Neural cell (in vitro differentiated cells): Measurements from ENCODE around the gene MOCOS. TPM values are rescaled to one million over a fixed set of nuclear protein-coding genes. Genes with fewer than 3 reads are reported as not detected.

Experiments used
- H2AFZ ChIP-seq: fragments of 200-600, 300-800 bp; sonication (generic), shearing (Covaris generic); 2 replicates; pipeline ENCODE4 v1.6.0; 2014; ENCODE audit warnings: low read depth, mild to moderate bottlenecking, antibody characterized with exemption, low read length, moderate library complexity
- H3F3A ChIP-seq: fragments of 200-600 bp; shearing (Covaris generic); 2 replicates; pipeline ENCODE4 v1.6.1; 2016; ENCODE audit warnings: mild to moderate bottlenecking, moderate library complexity, mixed read lengths, antibody characterized with exemption, low read length; ENCODE audit not compliant: insufficient read depth, poor library complexity, severe bottlenecking
- H3K27ac ChIP-seq: fragments of 200-600, 300-800 bp; sonication (generic), shearing (Covaris generic); 2 replicates; pipeline ENCODE4 v1.5.1; 2014; ENCODE audit warnings: mild to moderate bottlenecking, low read length, moderate library complexity
- H3K27me3 ChIP-seq: fragments of 300-800, 200-600 bp; sonication (generic), shearing (Covaris generic); 2 replicates; pipeline ENCODE4 v1.6.0; 2014; ENCODE audit warnings: mild to moderate bottlenecking, low read depth, low read length, moderate library complexity; ENCODE audit not compliant: insufficient read depth
- H3K36me3 ChIP-seq: fragments of 300-800, 200-600 bp; sonication (generic), shearing (Covaris generic); 2 replicates; pipeline ENCODE4 v1.5.1; 2014; ENCODE audit warnings: mild to moderate bottlenecking, antibody characterized with exemption, low read length, moderate library complexity; ENCODE audit not compliant: insufficient read depth
- H3K4me2 ChIP-seq: fragments of 300-800, 200-600 bp; sonication (generic), shearing (Covaris generic); 2 replicates; pipeline ENCODE4 v1.6.0; 2014; ENCODE audit warnings: mild to moderate bottlenecking, low read length
- H3K4me3 ChIP-seq: fragments of 300-800, 200-600 bp; sonication (generic), shearing (Covaris generic); 2 replicates; pipeline ENCODE4 v1.5.1; 2014; ENCODE audit warnings: mild to moderate bottlenecking, low read length, moderate library complexity
- H3K79me2 ChIP-seq: fragments of 200-600 bp; shearing (Covaris generic); replicated peaks from 2 replicates; pipeline ENCODE4 v1.6.0; 2014; ENCODE audit warnings: mild to moderate bottlenecking, low read length, moderate library complexity; ENCODE audit not compliant: insufficient read depth
- H3K9ac ChIP-seq: fragments of 300-800, 200-600 bp; sonication (generic), shearing (Covaris generic); 2 replicates; pipeline ENCODE4 v1.6.1; 2016; ENCODE audit warnings: mild to moderate bottlenecking, low read length, mixed read lengths
- H3K9me2 ChIP-seq: fragments of 200-600 bp; shearing (Covaris generic); 2 replicates; pipeline ENCODE4 v1.6.1; 2016; ENCODE audit warnings: mild to moderate bottlenecking, low read length, mixed read lengths; ENCODE audit not compliant: insufficient read depth
- H3K9me3 ChIP-seq: fragments of 200-600, 300-800 bp; sonication (generic), shearing (Covaris generic); 2 replicates; pipeline ENCODE4 v1.6.1; 2016; ENCODE audit warnings: mild to moderate bottlenecking, mixed run types, low read length, moderate library complexity, mixed read lengths
- H4K20me1 ChIP-seq: fragments of 200-600 bp; shearing (Covaris generic); 2 replicates; pipeline ENCODE4 v1.6.1; 2016; ENCODE audit warnings: mild to moderate bottlenecking, mixed run types; ENCODE audit not compliant: insufficient read depth
- EP300 ChIP-seq: fragments of 450-650 bp; conservative IDR thresholded peaks from 2 replicates; pipeline ENCODE4 v1.6.1; 2014; ENCODE audit warnings: antibody characterized with exemption, mild to moderate bottlenecking, moderate library complexity; ENCODE audit not compliant: poor library complexity, severe bottlenecking
- EZH2 ChIP-seq: fragments of 200-600, 300-800 bp; shearing (Covaris generic), sonication (generic); IDR thresholded peaks from 2 replicates; pipeline ENCODE4 v1.6.1; 2014; ENCODE audit warnings: antibody characterized with exemption, low read length, borderline replicate concordance, mild to moderate bottlenecking; ENCODE audit not compliant: insufficient read depth, poor library complexity, severe bottlenecking
- MXI1 ChIP-seq: fragments of 450-650 bp; conservative IDR thresholded peaks from 2 replicates; pipeline ENCODE4 v1.6.1; 2014; ENCODE audit warnings: antibody characterized with exemption, mild to moderate bottlenecking; ENCODE audit not compliant: poor library complexity, severe bottlenecking
- POLR2AphosphoS5 ChIP-seq: IDR thresholded peaks from 2 replicates; pipeline ENCODE4 v1.6.1; 2012
- RAD21 ChIP-seq: fragments of 450-650 bp; conservative IDR thresholded peaks from 2 replicates; pipeline ENCODE4 v1.6.1; 2014; ENCODE audit warnings: antibody characterized with exemption, mild to moderate bottlenecking, moderate library complexity
- SMC3 ChIP-seq: fragments of 450-650 bp; conservative IDR thresholded peaks from 2 replicates; pipeline ENCODE4 v1.6.1; 2014; ENCODE audit warnings: antibody characterized with exemption, mild to moderate bottlenecking, moderate library complexity; ENCODE audit not compliant: poor library complexity
- TAF1 ChIP-seq: IDR thresholded peaks from 2 replicates; pipeline ENCODE4 v1.6.1; 2012; ENCODE audit warnings: low read depth
- polyA plus RNA-seq: library from polyadenylated mRNA; depleted of rRNA; stranded (reverse); fragments of >200 nt; gene quantifications from 2 replicates; pipeline ENCODE4 v1.2.3, GENCODE V29; 2014
- TF ChIP-seq, protein P1 (sequence below): IDR thresholded peaks from 2 replicates; pipeline ENCODE4 v1.6.1; 2012; ENCODE audit warnings: borderline replicate concordance
- TF ChIP-seq, protein P2 (sequence below): fragments of 450-650 bp; IDR thresholded peaks from 2 replicates; pipeline ENCODE4 v1.5.1; 2014; ENCODE audit warnings: antibody characterized with exemption, mild to moderate bottlenecking, moderate library complexity; ENCODE audit not compliant: poor library complexity, severe bottlenecking

Gene MOCOS
- polyA plus RNA-seq, 1 donor from 2014 or later = not detected

DNA sequence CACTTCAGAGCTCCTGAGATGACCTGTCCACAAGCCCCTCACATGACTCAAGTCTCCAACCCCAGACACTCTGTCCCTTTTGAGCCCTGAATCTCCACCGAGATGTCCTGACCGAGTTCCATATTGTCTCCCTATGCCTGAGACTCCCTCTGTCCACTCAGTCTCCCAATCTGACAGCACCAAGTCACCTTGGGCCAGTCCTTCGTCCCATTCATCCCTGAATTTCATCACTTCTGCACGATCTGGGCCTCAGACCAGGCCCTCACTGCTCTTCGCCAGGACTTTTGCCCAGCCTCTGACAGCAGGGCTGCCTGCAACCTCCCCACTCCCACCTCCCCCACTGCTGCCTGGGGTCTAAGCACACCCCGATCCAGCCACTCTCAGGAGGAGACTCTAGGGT, 4.3 kb upstream of the MOCOS start:
- H3F3A ChIP-seq = no peaks in the 10 kb centered on the region

DNA sequence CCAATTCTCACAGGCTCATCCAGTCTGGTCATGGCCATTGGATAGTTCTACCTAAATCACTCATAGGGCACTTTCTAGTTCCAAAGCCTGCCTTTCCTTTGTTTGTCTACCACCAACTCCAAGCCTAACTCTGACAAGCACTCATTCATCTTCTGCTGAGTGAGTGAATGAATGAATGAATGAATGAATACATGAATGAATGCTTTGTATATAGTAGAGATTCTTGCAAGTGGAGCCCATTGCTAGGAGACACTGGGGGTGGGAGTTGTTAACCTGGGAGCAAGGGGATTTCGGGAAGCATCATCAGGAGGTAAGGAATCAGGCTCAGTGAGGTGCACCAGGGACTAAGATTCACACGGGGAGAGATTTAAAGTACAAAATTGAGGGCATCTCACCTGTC, 3.3 kb upstream of the MOCOS start:
- Histone ChIP-seq H3K79me2 (no peaks in the 10 kb centered on the region), H3K27me3 (peaks cover 41% of the 10 kb centered on the region), H3K4me3 (no peak overlapping the region)

More for the DNA sequence above, 4.3 kb upstream of the MOCOS start:
- Histone ChIP-seq H3K9ac (no peak overlapping the region), H3K4me2 (no peak overlapping the region), H3K9me3 (no peaks in the 10 kb centered on the region), H4K20me1 (no peaks in the 10 kb centered on the region), H3K27ac (no peak overlapping the region), H3K27me3 (peaks cover 31% of the 10 kb centered on the region), H2AFZ (no peak overlapping the region), H3K9me2 (no peaks in the 10 kb centered on the region), H3K79me2 (no peaks in the 10 kb centered on the region), H3K36me3 (no peaks in the 10 kb centered on the region), H3K4me3 (no peak overlapping the region)
- TF ChIP-seq EZH2 (no peak), EP300 (no peak)
- TF ChIP-seq, protein P1, sequence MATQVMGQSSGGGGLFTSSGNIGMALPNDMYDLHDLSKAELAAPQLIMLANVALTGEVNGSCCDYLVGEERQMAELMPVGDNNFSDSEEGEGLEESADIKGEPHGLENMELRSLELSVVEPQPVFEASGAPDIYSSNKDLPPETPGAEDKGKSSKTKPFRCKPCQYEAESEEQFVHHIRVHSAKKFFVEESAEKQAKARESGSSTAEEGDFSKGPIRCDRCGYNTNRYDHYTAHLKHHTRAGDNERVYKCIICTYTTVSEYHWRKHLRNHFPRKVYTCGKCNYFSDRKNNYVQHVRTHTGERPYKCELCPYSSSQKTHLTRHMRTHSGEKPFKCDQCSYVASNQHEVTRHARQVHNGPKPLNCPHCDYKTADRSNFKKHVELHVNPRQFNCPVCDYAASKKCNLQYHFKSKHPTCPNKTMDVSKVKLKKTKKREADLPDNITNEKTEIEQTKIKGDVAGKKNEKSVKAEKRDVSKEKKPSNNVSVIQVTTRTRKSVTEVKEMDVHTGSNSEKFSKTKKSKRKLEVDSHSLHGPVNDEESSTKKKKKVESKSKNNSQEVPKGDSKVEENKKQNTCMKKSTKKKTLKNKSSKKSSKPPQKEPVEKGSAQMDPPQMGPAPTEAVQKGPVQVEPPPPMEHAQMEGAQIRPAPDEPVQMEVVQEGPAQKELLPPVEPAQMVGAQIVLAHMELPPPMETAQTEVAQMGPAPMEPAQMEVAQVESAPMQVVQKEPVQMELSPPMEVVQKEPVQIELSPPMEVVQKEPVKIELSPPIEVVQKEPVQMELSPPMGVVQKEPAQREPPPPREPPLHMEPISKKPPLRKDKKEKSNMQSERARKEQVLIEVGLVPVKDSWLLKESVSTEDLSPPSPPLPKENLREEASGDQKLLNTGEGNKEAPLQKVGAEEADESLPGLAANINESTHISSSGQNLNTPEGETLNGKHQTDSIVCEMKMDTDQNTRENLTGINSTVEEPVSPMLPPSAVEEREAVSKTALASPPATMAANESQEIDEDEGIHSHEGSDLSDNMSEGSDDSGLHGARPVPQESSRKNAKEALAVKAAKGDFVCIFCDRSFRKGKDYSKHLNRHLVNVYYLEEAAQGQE = no peak

More for the DNA sequence above, 3.3 kb upstream of the MOCOS start:
- Histone ChIP-seq H4K20me1 (no peaks in the 10 kb centered on the region), H3K9ac (no peak overlapping the region), H3K9me2 (no peaks in the 10 kb centered on the region), H3K9me3 (no peaks in the 10 kb centered on the region), H3K4me2 (no peak overlapping the region), H3F3A (no peaks in the 10 kb centered on the region), H2AFZ (no peak overlapping the region), H3K27ac (no peak overlapping the region), H3K36me3 (no peaks in the 10 kb centered on the region)
- no peak for TF ChIP-seq SMC3
- no peak for TF ChIP-seq TAF1
- no peak for TF ChIP-seq MXI1
- TF ChIP-seq, protein P2, sequence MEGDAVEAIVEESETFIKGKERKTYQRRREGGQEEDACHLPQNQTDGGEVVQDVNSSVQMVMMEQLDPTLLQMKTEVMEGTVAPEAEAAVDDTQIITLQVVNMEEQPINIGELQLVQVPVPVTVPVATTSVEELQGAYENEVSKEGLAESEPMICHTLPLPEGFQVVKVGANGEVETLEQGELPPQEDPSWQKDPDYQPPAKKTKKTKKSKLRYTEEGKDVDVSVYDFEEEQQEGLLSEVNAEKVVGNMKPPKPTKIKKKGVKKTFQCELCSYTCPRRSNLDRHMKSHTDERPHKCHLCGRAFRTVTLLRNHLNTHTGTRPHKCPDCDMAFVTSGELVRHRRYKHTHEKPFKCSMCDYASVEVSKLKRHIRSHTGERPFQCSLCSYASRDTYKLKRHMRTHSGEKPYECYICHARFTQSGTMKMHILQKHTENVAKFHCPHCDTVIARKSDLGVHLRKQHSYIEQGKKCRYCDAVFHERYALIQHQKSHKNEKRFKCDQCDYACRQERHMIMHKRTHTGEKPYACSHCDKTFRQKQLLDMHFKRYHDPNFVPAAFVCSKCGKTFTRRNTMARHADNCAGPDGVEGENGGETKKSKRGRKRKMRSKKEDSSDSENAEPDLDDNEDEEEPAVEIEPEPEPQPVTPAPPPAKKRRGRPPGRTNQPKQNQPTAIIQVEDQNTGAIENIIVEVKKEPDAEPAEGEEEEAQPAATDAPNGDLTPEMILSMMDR = no peak
- no peak for TF ChIP-seq EZH2
- no peak for TF ChIP-seq RAD21
- no peak for TF ChIP-seq EP300
- no peak for TF ChIP-seq POLR2AphosphoS5
- TF ChIP-seq, protein P1 = no peak
